AG04449 (cell line): ENCODE data around the gene USF1.

Experiments used
- CTCF ChIA-PET: fragments of 350-600 bp; formaldehyde crosslinking; extraction: SDS; loops from one replicate; lab custom pipeline; 2021; ENCODE audit warnings: antibody characterized with exemption; lab: Yijun Ruan, JAX
- POLR2A ChIA-PET: fragments of 400-600, 350-600 bp; formaldehyde crosslinking; extraction: SDS; loops from one replicate; lab custom pipeline; 2020; ENCODE audit warnings: antibody characterized with exemption, inconsistent platforms; lab: Yijun Ruan, JAX
- DNase-seq: peaks from one replicate; pipeline ENCODE4 v3.0.0-alpha.2; 2010; ENCODE audit warnings: low read depth, low spot score
- H3K4me3 ChIP-seq: 2 replicates; pipeline ENCODE4 v1.5.1; 2011; ENCODE audit warnings: low read depth, mild to moderate bottlenecking, control low read depth, low read length
- CTCF ChIP-seq: IDR thresholded peaks from one replicate; pipeline ENCODE4 v1.5.1; 2011; ENCODE audit warnings: mild to moderate bottlenecking, moderate library complexity, low read length, control low read depth, inconsistent platforms; ENCODE audit not compliant: insufficient read depth; ENCODE audit errors: missing control alignments

Gene USF1

DNA sequence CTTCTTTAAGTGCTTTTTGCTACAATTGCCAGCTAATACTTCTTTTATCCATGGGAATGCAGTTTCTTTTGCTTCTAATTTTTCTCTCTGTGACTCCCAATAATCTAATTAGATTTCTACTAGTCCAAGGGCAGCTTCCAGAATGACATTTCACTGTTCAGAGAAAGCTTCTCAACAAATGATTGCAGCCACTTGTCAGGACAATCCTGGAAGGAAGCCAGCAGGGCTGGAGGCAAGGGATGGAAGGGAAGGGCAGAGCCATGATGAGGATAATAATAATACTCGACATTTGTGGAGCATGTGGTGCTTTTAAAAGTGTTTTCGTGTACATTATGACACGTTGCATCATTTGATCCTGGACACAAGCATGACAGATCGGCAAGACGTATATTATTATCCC, 44.3 kb downstream of the USF1 start:
- TF ChIP-seq CTCF: no peak
- ChIA-PET CTCF (interaction anchor here (1.4 to 2.9 kb wide), 2 partner anchors 11 to 96 kb away, joined by 6 to 17 read pairs; partner anchors contain the start of gene KLHDC9), POLR2A (no interaction called here)
- H3K4me3 ChIP-seq: no peak overlapping the region
- DNase-seq: no peak

DNA sequence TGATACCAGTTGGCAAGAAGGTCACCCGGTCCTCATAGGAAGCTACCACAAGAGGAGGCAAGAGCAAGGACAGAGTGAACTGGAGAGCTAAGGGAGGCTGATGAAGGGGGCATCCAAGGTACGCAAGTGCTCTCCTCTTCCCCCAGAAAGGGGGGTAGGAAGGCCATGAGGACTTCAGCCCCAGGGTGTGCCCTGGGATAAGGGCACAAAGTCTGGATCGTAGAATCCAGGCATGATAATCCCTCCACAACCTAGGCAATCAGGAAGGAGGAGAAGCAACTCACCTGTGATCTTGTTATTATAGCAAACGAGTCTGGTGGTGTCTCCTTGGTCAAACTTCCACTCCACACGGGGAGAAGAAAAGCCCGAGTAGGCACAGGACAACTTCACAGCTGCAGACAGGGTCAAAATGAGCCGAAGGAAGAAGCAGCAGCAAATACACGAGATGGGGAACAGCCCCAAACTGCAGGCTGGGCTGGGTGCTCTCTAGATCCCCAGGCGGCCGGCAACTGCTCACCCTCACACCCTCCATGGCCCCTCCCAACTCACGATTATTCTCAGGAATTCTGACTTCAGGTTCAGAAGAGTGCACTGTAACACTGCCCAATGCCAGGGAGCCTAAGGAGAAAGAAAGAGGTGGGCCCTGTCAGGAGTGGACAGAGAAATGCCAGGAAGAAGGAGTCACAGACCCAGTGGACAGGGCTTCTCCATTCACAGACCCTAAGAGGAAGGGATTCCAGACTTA, 44.9 kb downstream of the USF1 start:
- POLR2A ChIA-PET: no interaction called here
- DNase-seq: no peak
- no peak for TF ChIP-seq CTCF
- CTCF ChIA-PET: interaction anchor here (1.4 to 2.9 kb wide), 2 partner anchors 11 to 97 kb away, joined by 6 to 17 read pairs; partner anchors contain the start of gene KLHDC9
- no peak overlapping the region for H3K4me3 ChIP-seq

DNA sequence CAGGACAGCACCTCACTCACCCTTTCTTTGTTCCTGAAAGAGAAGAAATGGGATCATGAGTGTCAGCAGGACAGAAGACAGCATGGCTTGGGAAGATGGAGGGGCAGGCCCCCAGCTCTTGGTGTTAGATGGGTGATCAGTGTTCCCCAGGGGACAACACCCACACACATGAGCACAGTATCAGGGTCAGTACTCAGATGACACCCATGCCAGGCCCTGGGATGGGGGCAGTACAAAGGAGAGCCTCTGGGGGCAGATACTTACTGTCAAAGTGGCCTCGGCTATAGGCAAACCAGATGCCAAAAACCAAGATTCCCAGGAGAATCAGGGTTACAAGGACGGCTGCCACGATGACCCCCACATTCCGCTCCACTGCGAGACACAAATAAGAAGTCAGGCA, 46.4 kb downstream of the USF1 start:
- CTCF ChIA-PET: interaction anchor here (1.0 to 11.3 kb wide), 6 partner anchors 9 to 139 kb away, joined by 3 to 147 read pairs (median 5); partner anchors contain the start of genes DEDD and KLHDC9
- POLR2A ChIA-PET: no interaction called here
- no peak for DNase-seq
- no peak for TF ChIP-seq CTCF
- H3K4me3 ChIP-seq: no peak overlapping the region

DNA sequence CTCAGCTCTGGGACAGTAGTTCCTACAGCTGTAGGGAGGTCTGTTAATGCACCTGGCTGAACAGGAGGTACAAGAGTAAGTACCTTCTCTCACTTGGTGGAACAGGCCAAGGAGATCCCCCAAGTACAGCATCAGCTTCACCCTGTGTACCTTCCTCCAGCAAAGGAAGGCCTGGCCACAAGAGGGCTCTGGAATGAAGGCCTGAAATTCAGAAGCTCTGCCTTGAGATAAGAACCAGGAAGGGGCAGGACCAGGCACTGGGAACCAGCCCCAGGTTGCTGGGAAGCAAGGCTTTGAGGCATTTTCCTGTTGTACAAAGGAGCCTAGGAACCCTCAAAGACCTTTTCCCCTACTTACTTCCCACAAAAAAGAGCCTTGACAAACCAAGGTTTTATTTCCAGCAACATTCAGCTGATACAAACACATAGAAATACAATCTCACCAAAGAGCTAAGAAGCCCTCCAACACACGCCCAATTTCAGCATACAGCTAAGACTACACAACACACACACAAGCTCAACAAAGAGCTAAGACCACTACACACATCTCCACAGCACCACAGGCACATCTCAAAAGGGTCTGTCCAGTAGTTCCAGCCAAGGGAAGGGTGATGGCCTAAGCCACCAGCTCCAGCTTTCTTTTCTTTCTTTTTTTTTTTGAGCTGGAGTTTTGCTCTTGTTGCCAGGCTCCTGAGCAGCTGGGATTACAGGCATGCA, 48.3 kb downstream of the USF1 start:
- ChIA-PET POLR2A (no interaction called here), CTCF (interaction anchor here (0.6 to 11.3 kb wide), 27 partner anchors 8 to 385 kb away, joined by 3 to 147 read pairs (median 5); partner anchors contain the start of genes DEDD, F11R, KLHDC9 and NECTIN4)
- DNase-seq: no peak
- H3K4me3 ChIP-seq: no peak overlapping the region
- TF ChIP-seq CTCF: peak; percentile 68

DNA sequence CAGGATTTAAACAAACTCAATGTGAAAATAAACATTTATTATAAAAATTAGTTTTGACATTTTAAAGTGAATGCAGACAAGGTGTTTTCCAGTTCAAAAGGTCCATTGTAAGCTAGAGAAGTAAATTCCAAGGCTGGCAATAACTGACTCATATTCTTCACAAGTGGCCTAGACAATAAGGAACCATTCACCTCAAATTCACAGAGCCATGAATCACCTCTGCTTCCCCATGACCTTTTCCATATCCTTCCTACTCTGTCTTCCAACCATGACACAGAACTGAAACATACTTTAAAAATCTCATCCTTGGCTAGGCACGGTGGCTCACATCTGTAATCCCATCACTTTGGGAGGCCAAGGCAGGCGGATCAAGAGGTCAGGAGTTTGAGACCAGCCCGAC, 49.6 kb downstream of the USF1 start:
- ChIA-PET CTCF (interaction anchor here (0.8 to 11.3 kb wide), 12 partner anchors 8 to 386 kb away, joined by 3 to 147 read pairs (median 6); partner anchors contain the start of genes DEDD, KLHDC9 and USF1), POLR2A (no interaction called here)
- DNase-seq: no peak
- no peak for TF ChIP-seq CTCF
- H3K4me3 ChIP-seq: no peak overlapping the region
